Measurements from ENCODE around the gene FAM124A. TPM values are rescaled to one million over a fixed set of nuclear protein-coding genes. Genes with fewer than 3 reads are reported as not detected.

Gene FAM124A, protein sequence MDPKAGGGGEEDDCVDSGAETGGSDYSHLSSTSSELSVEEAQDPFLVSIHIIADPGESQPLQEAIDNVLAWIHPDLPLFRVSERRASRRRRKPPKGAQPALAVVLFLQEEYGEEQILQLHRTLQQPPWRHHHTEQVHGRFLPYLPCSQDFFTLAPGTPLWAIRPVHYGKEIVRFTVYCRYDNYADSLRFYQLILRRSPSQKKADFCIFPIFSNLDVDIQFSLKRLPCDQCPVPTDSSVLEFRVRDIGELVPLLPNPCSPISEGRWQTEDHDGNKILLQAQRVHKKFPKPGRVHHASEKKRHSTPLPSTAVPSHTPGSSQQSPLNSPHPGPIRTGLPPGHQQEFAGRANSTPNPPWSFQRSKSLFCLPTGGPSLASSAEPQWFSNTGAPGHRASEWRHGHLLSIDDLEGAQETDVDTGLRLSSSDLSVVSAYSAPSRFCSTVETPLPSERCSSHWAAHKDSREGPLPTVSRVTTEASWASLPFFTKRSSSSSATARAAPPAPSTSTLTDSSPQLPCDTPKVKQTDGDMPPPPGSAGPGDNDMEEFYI
- total RNA-seq (2013): 0.10 TPM
- polyA plus RNA-seq (under 1 TPM; 0.03 to 0.20 (median 0.13) TPM), polyA minus RNA-seq (0.14 and 0.32 TPM in 2 replicates), total RNA-seq (0.70 to 4.1 (median 1.7) reads per million in 11 experiments)

DNA sequence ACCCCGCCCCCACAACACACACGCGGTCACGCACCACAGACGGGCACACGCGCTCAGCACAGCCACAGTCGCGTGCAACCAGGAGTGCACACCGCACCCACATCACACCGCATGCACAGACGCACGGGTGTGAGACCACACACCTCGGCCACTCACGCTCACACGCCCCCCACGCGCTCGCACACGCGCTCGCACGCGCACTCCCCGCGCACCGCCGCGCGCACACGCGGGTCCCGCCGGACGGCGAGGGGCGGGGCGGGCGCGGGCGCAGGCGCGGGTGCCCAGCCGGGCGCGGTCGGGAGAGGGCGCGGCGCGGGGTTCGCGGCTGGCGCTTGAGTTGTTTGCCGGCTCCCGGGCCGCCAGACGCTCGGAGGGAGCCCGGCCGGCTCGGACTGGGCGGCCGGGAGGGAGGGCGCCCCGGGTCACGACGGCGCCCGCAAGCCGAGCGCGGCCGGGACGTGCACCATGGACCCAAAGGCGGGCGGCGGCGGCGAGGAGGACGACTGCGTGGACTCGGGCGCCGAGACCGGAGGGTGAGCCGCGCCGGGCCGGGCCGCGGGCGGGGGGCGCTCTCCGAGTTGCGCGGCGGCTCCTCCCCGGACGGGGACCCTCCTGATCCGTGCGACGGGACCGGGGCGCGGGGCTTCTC is at the start of gene FAM124A:
Gene FAM124A, plus strand, starts transcription at position 362 of the 649 bp plus-strand sequence. Its CDS starts 104 bp downstream, at position 466.
- H3K27me3 ChIP-seq (ENCODE audit: control insufficient read depth in 2 of 2, insufficient read depth in 2 of 2, low read length in 2 of 2): peaks cover 14 to 36% of the 10 kb centered on the region in 2 donors
- H3K79me2 ChIP-seq (ENCODE audit: insufficient read depth, low read length): no peaks in the 10 kb centered on the region
- peak; percentile 20 to 43 (median 33) for DNase-seq
- H3K4me3 Mint-ChIP-seq: peak within 1 kb of the TSS; percentile 85 to 91
- H2AFZ ChIP-seq (ENCODE audit: insufficient read depth, low read depth, low read length, poor library complexity, severe bottlenecking): peak within 1 kb of the TSS; percentile 82
- peak within 1 kb of the TSS in 2 of 7 donors; percentile 30 to 41 for H3K27ac Mint-ChIP-seq
- WGBS (ENCODE audit: insufficient coverage): under 1% methylated on average over 103 of the region's 106 CpGs
- peaks cover 24 to 40% (median 34%) of the 10 kb centered on the region in 3 donors for H3K27me3 Mint-ChIP-seq (ENCODE audit: low read depth in 3 of 3)
- peaks cover 32 to 38% of the 10 kb centered on the region in 2 donors for H3K4me1 ChIP-seq (ENCODE audit: control insufficient read depth in 1 of 2, insufficient read depth in 2 of 2, low read length in 2 of 2)
- TF ChIP-seq, protein P1, sequence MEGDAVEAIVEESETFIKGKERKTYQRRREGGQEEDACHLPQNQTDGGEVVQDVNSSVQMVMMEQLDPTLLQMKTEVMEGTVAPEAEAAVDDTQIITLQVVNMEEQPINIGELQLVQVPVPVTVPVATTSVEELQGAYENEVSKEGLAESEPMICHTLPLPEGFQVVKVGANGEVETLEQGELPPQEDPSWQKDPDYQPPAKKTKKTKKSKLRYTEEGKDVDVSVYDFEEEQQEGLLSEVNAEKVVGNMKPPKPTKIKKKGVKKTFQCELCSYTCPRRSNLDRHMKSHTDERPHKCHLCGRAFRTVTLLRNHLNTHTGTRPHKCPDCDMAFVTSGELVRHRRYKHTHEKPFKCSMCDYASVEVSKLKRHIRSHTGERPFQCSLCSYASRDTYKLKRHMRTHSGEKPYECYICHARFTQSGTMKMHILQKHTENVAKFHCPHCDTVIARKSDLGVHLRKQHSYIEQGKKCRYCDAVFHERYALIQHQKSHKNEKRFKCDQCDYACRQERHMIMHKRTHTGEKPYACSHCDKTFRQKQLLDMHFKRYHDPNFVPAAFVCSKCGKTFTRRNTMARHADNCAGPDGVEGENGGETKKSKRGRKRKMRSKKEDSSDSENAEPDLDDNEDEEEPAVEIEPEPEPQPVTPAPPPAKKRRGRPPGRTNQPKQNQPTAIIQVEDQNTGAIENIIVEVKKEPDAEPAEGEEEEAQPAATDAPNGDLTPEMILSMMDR (IDR thresholded peaks at IDR 0.05): peak; percentile 52
- H3K9me3 Mint-ChIP-seq: peaks cover 0 to 10% (median 0%) of the 10 kb centered on the region in 7 donors
- no peak within 1 kb of the TSS for H3K27ac ChIP-seq (ENCODE audit: low read depth in 1 of 2, low read length in 2 of 2)
- peak within 1 kb of the TSS; percentile 58 for H3K9ac ChIP-seq (ENCODE audit: insufficient read depth, low read length, poor library complexity, severe bottlenecking)
- peaks cover 33% of the 10 kb centered on the region for H3K4me1 Mint-ChIP-seq
- intact Hi-C loops (cut with micrococcal nuclease): loop anchor here in 1 of 2 donors (5.0 kb wide), 1 partner anchor 60 kb away; no protein-coding TSS in a partner anchor
- H3K4me2 ChIP-seq (replicated peaks; ENCODE audit: extremely low read depth, low read length, poor library complexity, severe bottlenecking): peak within 1 kb of the TSS; percentile 77
- H3K36me3 ChIP-seq (replicated peaks in 1 of 2; ENCODE audit: control insufficient read depth in 1 of 2, insufficient read depth in 2 of 2, low read length in 2 of 2): no peaks in the 10 kb centered on the region
- H3K4me3 ChIP-seq (replicated peaks in 1 of 3; ENCODE audit: low read depth in 2 of 3, low read length in 3 of 3): peak within 1 kb of the TSS; percentile 45 to 78 (median 49)
- H3K36me3 Mint-ChIP-seq: no peaks in the 10 kb centered on the region
- no peaks in the 10 kb centered on the region for H4K20me1 ChIP-seq (ENCODE audit: insufficient read depth, low read length)
- no peaks in the 10 kb centered on the region for H3K9me3 ChIP-seq (replicated peaks in 1 of 2; ENCODE audit: control insufficient read depth in 1 of 2, insufficient read depth in 1 of 2, low read length in 2 of 2)

DNA sequence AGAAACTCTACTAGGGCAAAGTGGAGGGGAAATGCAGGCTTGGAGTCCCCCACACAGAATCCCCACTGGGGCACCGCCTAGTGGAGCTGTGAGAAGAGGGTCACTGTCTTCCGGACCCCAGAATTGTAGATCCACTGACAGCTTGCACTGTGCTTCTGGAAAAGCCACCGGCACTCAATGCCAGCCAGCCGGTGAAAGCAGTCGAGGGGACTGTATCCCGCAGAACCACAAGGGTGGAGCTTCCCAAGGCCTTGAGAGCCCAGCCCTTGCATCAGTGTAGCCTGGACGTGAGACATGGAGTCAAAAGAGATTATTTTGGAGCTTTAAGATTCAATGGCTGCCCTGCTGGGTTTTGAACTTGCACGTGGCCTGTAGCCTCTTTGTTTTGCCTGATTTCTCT is 47.2 kb upstream of the FAM124A start:
- intact Hi-C loops (cut with micrococcal nuclease): no loop called here
- no peaks in the 10 kb centered on the region for H3K36me3 Mint-ChIP-seq
- H3K9me3 ChIP-seq (replicated peaks in 1 of 2; ENCODE audit: control insufficient read depth in 1 of 2, insufficient read depth in 1 of 2, low read length in 2 of 2): no peaks in the 10 kb centered on the region
- no peak overlapping the region for H3K4me2 ChIP-seq (replicated peaks; ENCODE audit: extremely low read depth, low read length, poor library complexity, severe bottlenecking)
- H3K4me1 ChIP-seq (ENCODE audit: control insufficient read depth in 1 of 2, insufficient read depth in 2 of 2, low read length in 2 of 2): peaks cover 0 to 3% of the 10 kb centered on the region in 2 donors
- H2AFZ ChIP-seq (ENCODE audit: insufficient read depth, low read depth, low read length, poor library complexity, severe bottlenecking): no peak overlapping the region
- no peak overlapping the region for H3K4me3 ChIP-seq (replicated peaks in 1 of 3; ENCODE audit: low read depth in 2 of 3, low read length in 3 of 3)
- H4K20me1 ChIP-seq (ENCODE audit: insufficient read depth, low read length): no peaks in the 10 kb centered on the region
- no peak overlapping the region for H3K9ac ChIP-seq (ENCODE audit: insufficient read depth, low read length, poor library complexity, severe bottlenecking)
- no peak overlapping the region for H3K4me3 Mint-ChIP-seq
- WGBS (ENCODE audit: insufficient coverage): 92% methylated on average over 8 of the region's 8 CpGs
- peaks cover 0 to 9% (median 6%) of the 10 kb centered on the region in 7 donors for H3K9me3 Mint-ChIP-seq
- H3K79me2 ChIP-seq (ENCODE audit: insufficient read depth, low read length): no peaks in the 10 kb centered on the region
- H3K27ac Mint-ChIP-seq: no peak overlapping the region
- peaks cover 3% of the 10 kb centered on the region for H3K4me1 Mint-ChIP-seq
- TF ChIP-seq, protein P1 (IDR thresholded peaks at IDR 0.05): no peak
- H3K27ac ChIP-seq (ENCODE audit: low read depth in 1 of 2, low read length in 2 of 2): no peak overlapping the region
- H3K27me3 ChIP-seq (ENCODE audit: control insufficient read depth in 2 of 2, insufficient read depth in 2 of 2, low read length in 2 of 2): no peaks in the 10 kb centered on the region
- DNase-seq: no peak
- no peaks in the 10 kb centered on the region for H3K36me3 ChIP-seq (replicated peaks in 1 of 2; ENCODE audit: control insufficient read depth in 1 of 2, insufficient read depth in 2 of 2, low read length in 2 of 2)
- H3K27me3 Mint-ChIP-seq (ENCODE audit: low read depth in 3 of 3): peaks cover 7 to 20% (median 19%) of the 10 kb centered on the region in 3 donors

Data from CD14-positive monocyte (primary cell).